Mammary epithelial cell (primary cell): Measurements from ENCODE around the gene HELLS.

Experiments
- EZH2 ChIP-seq: IDR thresholded peaks from 2 replicates; pipeline ENCODE4 v1.6.1; 2012; ENCODE audit warnings: low read length, inconsistent platforms, borderline replicate concordance
- TF ChIP-seq, protein P1 (sequence below), 2 donors: IDR thresholded peaks in 1 of 2; conservative IDR thresholded peaks in 1 of 2; 2 replicates each; pipeline ENCODE4 v1.5.1; 2011 to 2012; ENCODE audit warnings: inconsistent platforms in 2 of 2, low read length in 2 of 2, mild to moderate bottlenecking in 2 of 2, control low read depth in 1 of 2, low read depth in 1 of 2; ENCODE audit not compliant: insufficient read depth in 1 of 2; ENCODE audit errors: extremely low read depth in 1 of 2

DNA sequence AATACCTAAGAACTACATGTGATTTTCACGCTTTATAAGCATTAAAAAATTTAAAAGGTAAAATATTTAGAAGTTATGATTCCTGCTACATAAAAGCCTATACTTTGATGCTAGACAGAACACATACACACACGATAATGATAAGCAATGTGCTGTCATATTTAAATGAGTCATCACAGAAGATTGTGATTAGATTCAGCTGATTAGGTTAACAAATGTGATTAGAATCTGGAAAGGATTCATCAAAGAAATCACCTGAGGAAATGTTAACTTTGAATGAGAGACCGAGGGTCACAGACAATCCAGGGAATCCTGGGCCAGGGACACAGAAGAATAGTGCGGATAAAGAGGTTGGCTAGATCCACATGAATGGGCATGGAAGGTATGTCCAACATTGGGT lies 95.9 kb downstream of the HELLS start:
- TF ChIP-seq, protein P1, sequence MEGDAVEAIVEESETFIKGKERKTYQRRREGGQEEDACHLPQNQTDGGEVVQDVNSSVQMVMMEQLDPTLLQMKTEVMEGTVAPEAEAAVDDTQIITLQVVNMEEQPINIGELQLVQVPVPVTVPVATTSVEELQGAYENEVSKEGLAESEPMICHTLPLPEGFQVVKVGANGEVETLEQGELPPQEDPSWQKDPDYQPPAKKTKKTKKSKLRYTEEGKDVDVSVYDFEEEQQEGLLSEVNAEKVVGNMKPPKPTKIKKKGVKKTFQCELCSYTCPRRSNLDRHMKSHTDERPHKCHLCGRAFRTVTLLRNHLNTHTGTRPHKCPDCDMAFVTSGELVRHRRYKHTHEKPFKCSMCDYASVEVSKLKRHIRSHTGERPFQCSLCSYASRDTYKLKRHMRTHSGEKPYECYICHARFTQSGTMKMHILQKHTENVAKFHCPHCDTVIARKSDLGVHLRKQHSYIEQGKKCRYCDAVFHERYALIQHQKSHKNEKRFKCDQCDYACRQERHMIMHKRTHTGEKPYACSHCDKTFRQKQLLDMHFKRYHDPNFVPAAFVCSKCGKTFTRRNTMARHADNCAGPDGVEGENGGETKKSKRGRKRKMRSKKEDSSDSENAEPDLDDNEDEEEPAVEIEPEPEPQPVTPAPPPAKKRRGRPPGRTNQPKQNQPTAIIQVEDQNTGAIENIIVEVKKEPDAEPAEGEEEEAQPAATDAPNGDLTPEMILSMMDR (conservative IDR thresholded peaks at IDR 0.05 in 1 of 2, IDR thresholded peaks at IDR 0.05 in 1 of 2; ENCODE audit: extremely low read depth in 1 of 2, insufficient read depth in 1 of 2, low read depth in 1 of 2, low read length in 2 of 2), result no peak
- TF ChIP-seq EZH2, result no peak
